ENCODE measurements around the gene DOCK3.

The DOCK3 gene

GRCh38 chr3:51328206-51328605 is 653.5 kb downstream of the DOCK3 start:
- no peak for DNase-seq (ENCODE audit: low read depth, low spot score)
- no peak overlapping the region for H3K4me3 ChIP-seq (ENCODE audit: low read length)

- no peak for DNase-seq (ENCODE audit: low read depth, low spot score)
- no peak overlapping the region for H3K4me3 ChIP-seq (ENCODE audit: low read length)
Observed at GRCh38 chr3:51330046-51330445, 655.3 kb downstream of the DOCK3 start.

GRCh38 chr3:51332156-51332555 is 657.4 kb downstream of the DOCK3 start:
- H3K4me3 ChIP-seq (ENCODE audit: low read length): no peak overlapping the region
- no peak for DNase-seq (ENCODE audit: low read depth, low spot score)

GRCh38 chr3:51333021-51333420 is 658.3 kb downstream of the DOCK3 start:
- no peak overlapping the region for H3K4me3 ChIP-seq (ENCODE audit: low read length)
- DNase-seq (ENCODE audit: low read depth, low spot score): no peak

- H3K4me3 ChIP-seq (ENCODE audit: low read length): no peak overlapping the region
- no peak for DNase-seq (ENCODE audit: low read depth, low spot score)
Observed at GRCh38 chr3:51336261-51336660, 661.5 kb downstream of the DOCK3 start.

- DNase-seq (ENCODE audit: low read depth, low spot score): no peak
- no peak overlapping the region for H3K4me3 ChIP-seq (ENCODE audit: low read length)
Observed at GRCh38 chr3:51337666-51338065, 662.9 kb downstream of the DOCK3 start.

- DNase-seq (ENCODE audit: low read depth, low spot score): no peak
- no peak overlapping the region for H3K4me3 ChIP-seq (ENCODE audit: low read length)
Observed at GRCh38 chr3:51338632-51339031, 663.9 kb downstream of the DOCK3 start.

- H3K4me3 ChIP-seq (ENCODE audit: low read length): no peak overlapping the region
- DNase-seq (ENCODE audit: low read depth, low spot score): no peak
Observed at GRCh38 chr3:51340013-51340829, 665.5 kb downstream of the DOCK3 start.

- DNase-seq (ENCODE audit: low read depth, low spot score): no peak
- H3K4me3 ChIP-seq (ENCODE audit: low read length): no peak overlapping the region
Observed at GRCh38 chr3:51340989-51341636, 666.4 kb downstream of the DOCK3 start.

- H3K4me3 ChIP-seq (ENCODE audit: low read length): no peak overlapping the region
- no peak for DNase-seq (ENCODE audit: low read depth, low spot score)
Observed at GRCh38 chr3:51343918-51344687, 669.4 kb downstream of the DOCK3 start.

- no peak overlapping the region for H3K4me3 ChIP-seq (ENCODE audit: low read length)
- DNase-seq (ENCODE audit: low read depth, low spot score): no peak
Observed at GRCh38 chr3:51350751-51351150, 676.0 kb downstream of the DOCK3 start.

- H3K4me3 ChIP-seq (ENCODE audit: low read length): no peak overlapping the region
Observed at GRCh38 chr3:51353131-51353530, 678.4 kb downstream of the DOCK3 start.

GRCh38 chr3:51353691-51354090 is 679.0 kb downstream of the DOCK3 start:
- no peak overlapping the region for H3K4me3 ChIP-seq (ENCODE audit: low read length)
- DNase-seq (ENCODE audit: low read depth, low spot score): peak; percentile 27

More at GRCh38 chr3:51353131-51353530, 678.4 kb downstream of the DOCK3 start:
- DNase-seq (ENCODE audit: low read depth, low spot score): no peak

- DNase-seq (ENCODE audit: low read depth, low spot score): no peak
- H3K4me3 ChIP-seq (ENCODE audit: low read length): no peak overlapping the region
Observed at GRCh38 chr3:51354172-51354571, 679.4 kb downstream of the DOCK3 start.

- no peak overlapping the region for H3K4me3 ChIP-seq (ENCODE audit: low read length)
- DNase-seq (ENCODE audit: low read depth, low spot score): no peak
Observed at GRCh38 chr3:51354731-51355615, 680.2 kb downstream of the DOCK3 start.

GRCh38 chr3:51355891-51356578 is 681.3 kb downstream of the DOCK3 start:
- no peak for DNase-seq (ENCODE audit: low read depth, low spot score)
- H3K4me3 ChIP-seq (ENCODE audit: low read length): no peak overlapping the region

- H3K4me3 ChIP-seq (ENCODE audit: low read length): no peak overlapping the region
- no peak for DNase-seq (ENCODE audit: low read depth, low spot score)
Observed at GRCh38 chr3:51357856-51358255, 683.1 kb downstream of the DOCK3 start.

- H3K4me3 ChIP-seq (ENCODE audit: low read length): no peak overlapping the region
- no peak for DNase-seq (ENCODE audit: low read depth, low spot score)
Observed at GRCh38 chr3:51358981-51359380, 684.3 kb downstream of the DOCK3 start.
